C4-2B (cell line): ENCODE measurements around the gene RALGAPB.

Experiments used
- H3K27ac ChIP-seq: fragments of 450-650 bp; 2 replicates; pipeline ENCODE4 v1.5.1; 2017
- CTCF ChIP-seq: fragments of 450-650 bp; conservative IDR thresholded peaks from 2 replicates; pipeline ENCODE4 v1.5.1; 2017; ENCODE audit warnings: mild to moderate bottlenecking
- ZFX ChIP-seq: fragments of 450-650 bp; IDR thresholded peaks from 2 replicates; pipeline ENCODE4 v1.6.1; 2017

RALGAPB gene

GRCh38 chr20:38601216-38602184, 128.9 kb downstream of the RALGAPB start, which contains the start of gene ARHGAP40:
Gene ARHGAP40 (plus strand): TSS chr20:38601809.
- peak within 1 kb of the TSS; percentile 75 for H3K27ac ChIP-seq
- TF ChIP-seq CTCF (no peak), ZFX (no peak)

GRCh38 chr20:38602185-38602581, 129.5 kb downstream of the RALGAPB start:
- peak overlapping the region; percentile 10 for H3K27ac ChIP-seq
- TF ChIP-seq ZFX = no peak
- no peak for TF ChIP-seq CTCF

DNA sequence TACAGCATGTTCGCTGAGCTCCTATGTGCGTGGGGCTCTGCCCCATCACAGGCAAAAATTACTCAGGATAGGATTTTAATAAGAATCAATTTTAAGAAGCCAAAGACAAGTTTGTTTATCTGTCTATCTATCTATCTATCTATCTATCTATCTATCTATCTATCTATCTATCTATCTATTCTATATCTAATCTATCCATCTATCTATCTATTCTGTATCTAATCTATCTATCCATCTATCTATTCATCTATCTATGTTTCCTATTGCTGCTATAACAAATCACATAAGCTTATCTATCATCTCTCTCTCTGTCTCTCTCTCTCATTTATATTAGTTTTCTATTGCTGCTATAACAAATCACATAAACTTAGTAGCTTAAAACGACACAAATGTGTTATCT, 130.6 kb downstream of the RALGAPB start:
- TF ChIP-seq ZFX = no peak
- no peak for TF ChIP-seq CTCF

GRCh38 chr20:38604873-38605303, 132.2 kb downstream of the RALGAPB start:
- TF ChIP-seq CTCF = no peak
- no peak for TF ChIP-seq ZFX
- peak overlapping the region; percentile 94; the same call in 1 of the 2 replicates for H3K27ac ChIP-seq

More for the DNA sequence above, 130.6 kb downstream of the RALGAPB start:
- H3K27ac ChIP-seq = no peak overlapping the region; the same call in 1 of the 2 replicates

DNA sequence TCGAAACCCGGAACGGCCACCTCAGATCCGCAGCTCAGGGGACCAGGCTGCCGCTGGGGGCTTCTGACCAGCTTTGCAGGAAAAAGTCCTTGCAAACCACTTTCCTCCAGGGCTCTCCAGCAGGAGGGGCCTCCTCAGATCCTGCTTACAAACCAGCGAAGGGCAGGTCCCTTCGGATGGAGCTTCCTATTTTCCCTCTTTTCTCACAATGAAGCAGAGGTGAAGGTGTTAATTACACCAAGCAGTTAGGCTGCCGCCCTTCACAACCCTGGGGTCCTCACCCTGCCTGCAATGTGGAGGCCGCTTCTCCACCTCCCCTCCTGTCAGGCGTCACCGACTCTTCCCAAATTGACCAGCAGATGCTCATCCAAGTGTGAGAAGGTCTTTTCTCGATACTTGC, 134.7 kb downstream of the RALGAPB start:
- H3K27ac ChIP-seq = peak overlapping the region; percentile 20; the same call in 1 of the 2 replicates
- TF ChIP-seq ZFX = no peak
- no peak for TF ChIP-seq CTCF

- TF ChIP-seq ZFX (no peak), CTCF (no peak)
- H3K27ac ChIP-seq = peak overlapping the region; percentile 12; the same call in 1 of the 2 replicates
These were observed 135.5 kb downstream of the RALGAPB start for GRCh38 chr20:38608188-38608587.

GRCh38 chr20:38609815-38610214, 137.2 kb downstream of the RALGAPB start:
- TF ChIP-seq ZFX (no peak), CTCF (no peak)
- H3K27ac ChIP-seq = no peak overlapping the region
